ENCODE data around the gene CHD5. TPM values are rescaled to one million over a fixed set of nuclear protein-coding genes. Genes with fewer than 3 reads are reported as not detected.

The CHD5 gene
- polyA plus RNA-seq, 3 donors: 0.07 TPM; not detected in 2

DNA sequence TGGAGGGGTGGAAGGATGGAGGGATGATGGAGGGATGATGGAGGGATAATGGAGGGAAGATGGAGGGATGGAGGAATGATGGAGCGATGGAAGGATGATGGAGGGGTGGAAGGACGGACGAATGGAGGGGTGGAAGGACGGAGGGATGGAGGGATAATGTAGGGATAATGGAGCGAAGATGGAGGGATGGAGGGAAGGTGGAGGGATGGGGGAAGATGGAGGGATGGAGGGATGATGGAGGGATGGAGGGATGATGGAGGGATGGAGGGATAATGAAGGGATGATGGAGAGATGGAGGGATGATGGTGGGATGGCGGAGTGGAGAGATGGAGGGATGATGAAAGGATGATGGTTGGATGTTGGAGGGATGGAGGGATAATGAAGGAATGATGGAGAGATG is 73.1 kb downstream of the CHD5 start:
- H3K27me3 Mint-ChIP-seq (ENCODE audit: low read depth in 3 of 3): peaks cover 5 to 16% (median 8%) of the 10 kb centered on the region in 3 donors
- no peaks in the 10 kb centered on the region for H3K27me3 ChIP-seq (ENCODE audit: control insufficient read depth in 2 of 2, insufficient read depth in 2 of 2, low read length in 2 of 2)

DNA sequence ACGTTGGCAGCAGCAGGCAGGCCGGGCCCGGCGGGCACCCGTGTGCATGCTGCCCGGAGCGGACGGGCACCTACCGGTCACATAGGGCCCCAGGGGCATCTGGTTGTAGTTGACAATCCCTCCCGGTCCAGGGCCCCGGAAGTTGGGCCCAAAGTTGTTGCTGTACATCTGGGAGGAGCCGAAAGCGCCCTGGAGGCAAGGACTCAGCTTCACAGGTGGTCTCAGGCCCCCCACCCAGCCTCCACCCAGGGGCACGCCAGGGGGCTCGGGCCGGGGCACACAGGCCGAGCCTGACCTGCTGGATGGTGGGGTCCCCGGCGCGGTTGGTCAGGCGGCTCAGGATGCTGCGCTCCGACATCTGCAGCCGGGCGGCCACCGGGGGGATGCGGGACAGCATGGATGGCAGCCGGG is 73.8 kb downstream of the CHD5 start:
- no peak overlapping the region for H3K27ac ChIP-seq (ENCODE audit: low read depth in 1 of 2, low read length in 2 of 2)
- Mint-ChIP-seq H3K4me1 (no peaks in the 10 kb centered on the region), H3K36me3 (no peaks in the 10 kb centered on the region), H3K27me3 (ENCODE audit: low read depth in 3 of 3) (peaks cover 3 to 16% (median 6%) of the 10 kb centered on the region in 3 donors), H3K27ac (no peak overlapping the region), H3K4me3 (no peak overlapping the region), H3K9me3 (peaks cover 0 to 5% (median 0%) of the 10 kb centered on the region in 7 donors)
- no peaks in the 10 kb centered on the region for H3K9me3 ChIP-seq (replicated peaks in 1 of 2; ENCODE audit: control insufficient read depth in 1 of 2, insufficient read depth in 1 of 2, low read length in 2 of 2)
- TF ChIP-seq, protein P1, sequence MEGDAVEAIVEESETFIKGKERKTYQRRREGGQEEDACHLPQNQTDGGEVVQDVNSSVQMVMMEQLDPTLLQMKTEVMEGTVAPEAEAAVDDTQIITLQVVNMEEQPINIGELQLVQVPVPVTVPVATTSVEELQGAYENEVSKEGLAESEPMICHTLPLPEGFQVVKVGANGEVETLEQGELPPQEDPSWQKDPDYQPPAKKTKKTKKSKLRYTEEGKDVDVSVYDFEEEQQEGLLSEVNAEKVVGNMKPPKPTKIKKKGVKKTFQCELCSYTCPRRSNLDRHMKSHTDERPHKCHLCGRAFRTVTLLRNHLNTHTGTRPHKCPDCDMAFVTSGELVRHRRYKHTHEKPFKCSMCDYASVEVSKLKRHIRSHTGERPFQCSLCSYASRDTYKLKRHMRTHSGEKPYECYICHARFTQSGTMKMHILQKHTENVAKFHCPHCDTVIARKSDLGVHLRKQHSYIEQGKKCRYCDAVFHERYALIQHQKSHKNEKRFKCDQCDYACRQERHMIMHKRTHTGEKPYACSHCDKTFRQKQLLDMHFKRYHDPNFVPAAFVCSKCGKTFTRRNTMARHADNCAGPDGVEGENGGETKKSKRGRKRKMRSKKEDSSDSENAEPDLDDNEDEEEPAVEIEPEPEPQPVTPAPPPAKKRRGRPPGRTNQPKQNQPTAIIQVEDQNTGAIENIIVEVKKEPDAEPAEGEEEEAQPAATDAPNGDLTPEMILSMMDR (IDR thresholded peaks at IDR 0.05): no peak
- WGBS (ENCODE audit: insufficient coverage): 89% methylated on average over 21 of the region's 28 CpGs
- no peak overlapping the region for H3K9ac ChIP-seq (ENCODE audit: insufficient read depth, low read length, poor library complexity, severe bottlenecking)
- H3K79me2 ChIP-seq (ENCODE audit: insufficient read depth, low read length): no peaks in the 10 kb centered on the region
- no peaks in the 10 kb centered on the region for H4K20me1 ChIP-seq (ENCODE audit: insufficient read depth, low read length)
- no peak overlapping the region for H3K4me2 ChIP-seq (replicated peaks; ENCODE audit: extremely low read depth, low read length, poor library complexity, severe bottlenecking)
- H3K4me1 ChIP-seq (ENCODE audit: control insufficient read depth in 1 of 2, insufficient read depth in 2 of 2, low read length in 2 of 2): no peaks in the 10 kb centered on the region
- no peak overlapping the region for H3K4me3 ChIP-seq (replicated peaks in 1 of 3; ENCODE audit: low read depth in 2 of 3, low read length in 3 of 3)
- no peaks in the 10 kb centered on the region for H3K36me3 ChIP-seq (replicated peaks in 1 of 2; ENCODE audit: control insufficient read depth in 1 of 2, insufficient read depth in 2 of 2, low read length in 2 of 2)
- H3K27me3 ChIP-seq (ENCODE audit: control insufficient read depth in 2 of 2, insufficient read depth in 2 of 2, low read length in 2 of 2): no peaks in the 10 kb centered on the region
- no peak overlapping the region for H2AFZ ChIP-seq (ENCODE audit: insufficient read depth, low read depth, low read length, poor library complexity, severe bottlenecking)
- DNase-seq: no peak
- intact Hi-C loops (cut with micrococcal nuclease): loop anchor here (10.0 kb wide), 1 partner anchor 138 kb away; the partner anchor contains the start of gene HES3 (in 2 of the 2)

More for the DNA sequence above, 73.1 kb downstream of the CHD5 start:
- Histone ChIP-seq H3K27ac (ENCODE audit: low read depth in 1 of 2, low read length in 2 of 2) (no peak overlapping the region), H3K4me3 (replicated peaks in 1 of 3; ENCODE audit: low read depth in 2 of 3, low read length in 3 of 3) (no peak overlapping the region), H3K9me3 (replicated peaks in 1 of 2; ENCODE audit: control insufficient read depth in 1 of 2, insufficient read depth in 1 of 2, low read length in 2 of 2) (no peaks in the 10 kb centered on the region), H2AFZ (ENCODE audit: insufficient read depth, low read depth, low read length, poor library complexity, severe bottlenecking) (no peak overlapping the region), H3K9ac (ENCODE audit: insufficient read depth, low read length, poor library complexity, severe bottlenecking) (no peak overlapping the region), H4K20me1 (ENCODE audit: insufficient read depth, low read length) (no peaks in the 10 kb centered on the region), H3K4me2 (replicated peaks; ENCODE audit: extremely low read depth, low read length, poor library complexity, severe bottlenecking) (no peak overlapping the region), H3K4me1 (ENCODE audit: control insufficient read depth in 1 of 2, insufficient read depth in 2 of 2, low read length in 2 of 2) (no peaks in the 10 kb centered on the region), H3K36me3 (replicated peaks in 1 of 2; ENCODE audit: control insufficient read depth in 1 of 2, insufficient read depth in 2 of 2, low read length in 2 of 2) (no peaks in the 10 kb centered on the region), H3K79me2 (ENCODE audit: insufficient read depth, low read length) (no peaks in the 10 kb centered on the region)
- WGBS (ENCODE audit: insufficient coverage): 95% methylated on average over 5 of the region's 6 CpGs
- no peaks in the 10 kb centered on the region for H3K36me3 Mint-ChIP-seq
- no peak overlapping the region for H3K4me3 Mint-ChIP-seq
- no peak for DNase-seq
- TF ChIP-seq, protein P1 (IDR thresholded peaks at IDR 0.05): no peak
- intact Hi-C loops (cut with micrococcal nuclease): loop anchor here (10.0 kb wide), 1 partner anchor 138 kb away; the partner anchor contains the start of gene HES3 (in 2 of the 2)
- no peaks in the 10 kb centered on the region for H3K4me1 Mint-ChIP-seq
- no peak overlapping the region for H3K27ac Mint-ChIP-seq
- peaks cover 0 to 5% (median 0%) of the 10 kb centered on the region in 7 donors for H3K9me3 Mint-ChIP-seq

All from CD14-positive monocyte (primary cell).